ENCODE data around the gene GRID1. TPM values are rescaled to one million over a fixed set of nuclear protein-coding genes. Genes with fewer than 3 reads are reported as not detected.

Gene GRID1
- total and polyA plus RNA-seq, 4 donors, result 1.1 to 3.8 TPM; not detected in 2

DNA sequence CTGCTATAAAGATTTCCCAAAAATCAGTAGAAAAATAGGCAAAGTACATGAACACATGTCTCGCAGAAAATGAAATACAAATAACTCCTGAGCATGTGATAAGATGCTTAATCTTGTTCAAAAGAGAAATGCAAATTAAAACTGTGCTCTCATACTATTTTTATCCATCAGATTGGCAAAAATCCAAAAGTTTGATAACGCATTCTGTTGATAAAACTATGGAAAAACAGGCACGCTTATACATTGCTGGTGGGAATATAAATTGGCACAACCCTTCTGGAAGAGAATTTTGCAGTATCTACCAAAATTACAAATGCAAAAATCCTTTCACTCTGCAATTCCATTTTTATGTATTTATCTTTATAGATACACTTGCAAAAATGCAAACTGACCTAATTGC lies 315.0 kb downstream of the GRID1 start:
- DNase-seq, result no peak
- Histone ChIP-seq H3K27me3 (ENCODE audit: control insufficient read depth in 1 of 2, insufficient read depth in 2 of 2, low read length in 1 of 2) (no peaks in the 10 kb centered on the region), H3K27ac (ENCODE audit: low read depth in 1 of 2, low read length in 2 of 2) (no peak overlapping the region), H3K9me3 (ENCODE audit: control insufficient read depth, low read length) (peaks cover 3% of the 10 kb centered on the region), H3K4me1 (ENCODE audit: control insufficient read depth in 1 of 2, insufficient read depth in 2 of 2, low read length in 2 of 2) (no peaks in the 10 kb centered on the region), H3K4me3 (ENCODE audit: low read length in 2 of 2) (no peak overlapping the region), H3K36me3 (ENCODE audit: control insufficient read depth in 1 of 2, insufficient read depth in 2 of 2, low read length in 1 of 2) (no peaks in the 10 kb centered on the region)
- ATAC-seq (ENCODE audit: low FRiP score), result no peak
- 65 to 72% methylated on average over 3 of the region's 3 CpGs for WGBS, 2 donors
- intact Hi-C loops (cut with DNase I), result no loop called here

DNA sequence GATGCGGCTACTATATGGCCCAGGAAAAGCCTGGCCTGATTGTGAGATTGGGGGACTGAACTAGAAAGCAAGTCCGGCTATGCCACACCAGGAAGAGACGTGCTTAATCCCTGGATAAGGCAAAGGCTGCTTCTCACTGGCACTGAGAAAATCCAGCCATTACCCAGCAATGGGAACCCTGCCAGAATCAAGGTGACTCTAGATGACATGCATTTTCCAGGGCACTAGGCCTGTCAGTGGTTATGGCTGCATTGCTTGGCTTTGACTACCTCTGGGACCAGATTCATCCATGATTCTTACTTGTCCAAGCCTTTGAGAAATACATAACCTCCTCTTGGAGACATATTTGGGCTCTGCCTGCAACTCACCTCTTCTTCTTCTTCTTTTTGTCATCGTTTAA lies 317.2 kb downstream of the GRID1 start:
- ATAC-seq (ENCODE audit: low FRiP score) (no peak), DNase-seq (no peak)
- Histone ChIP-seq H3K27me3 (ENCODE audit: control insufficient read depth in 1 of 2, insufficient read depth in 2 of 2, low read length in 1 of 2) (no peaks in the 10 kb centered on the region), H3K36me3 (ENCODE audit: control insufficient read depth in 1 of 2, insufficient read depth in 2 of 2, low read length in 1 of 2) (no peaks in the 10 kb centered on the region), H3K27ac (ENCODE audit: low read depth in 1 of 2, low read length in 2 of 2) (no peak overlapping the region), H3K4me1 (ENCODE audit: control insufficient read depth in 1 of 2, insufficient read depth in 2 of 2, low read length in 2 of 2) (no peaks in the 10 kb centered on the region), H3K4me3 (ENCODE audit: low read length in 2 of 2) (no peak overlapping the region), H3K9me3 (ENCODE audit: control insufficient read depth, low read length) (peaks cover 1% of the 10 kb centered on the region)
- 94 to 96% methylated on average over 4 of the region's 4 CpGs for WGBS, 2 donors
- intact Hi-C loops (cut with DNase I), result no loop called here

DNA sequence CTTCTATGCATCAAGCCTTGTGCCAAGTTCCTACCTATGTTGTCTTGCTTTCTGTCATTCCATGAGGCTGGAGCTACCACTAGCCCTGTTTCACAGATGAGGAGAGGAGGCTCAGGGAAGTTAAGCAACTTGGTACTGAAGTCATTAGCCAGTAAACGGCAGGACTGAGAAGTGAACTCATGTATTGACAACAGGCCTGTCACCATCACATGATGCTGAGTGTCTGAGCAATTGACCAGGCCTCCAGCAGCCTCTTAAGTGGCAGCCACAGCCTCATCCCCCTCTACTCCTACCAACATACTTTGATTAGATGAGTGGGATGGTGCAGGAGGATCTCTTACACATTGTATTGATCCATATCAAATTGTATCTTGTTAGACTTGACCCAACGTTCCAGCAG lies 317.6 kb downstream of the GRID1 start:
- 92 to 97% methylated on average over 2 of the region's 2 CpGs for WGBS, 2 donors
- intact Hi-C loops (cut with DNase I), result no loop called here
- ATAC-seq (ENCODE audit: low FRiP score), result no peak

DNA sequence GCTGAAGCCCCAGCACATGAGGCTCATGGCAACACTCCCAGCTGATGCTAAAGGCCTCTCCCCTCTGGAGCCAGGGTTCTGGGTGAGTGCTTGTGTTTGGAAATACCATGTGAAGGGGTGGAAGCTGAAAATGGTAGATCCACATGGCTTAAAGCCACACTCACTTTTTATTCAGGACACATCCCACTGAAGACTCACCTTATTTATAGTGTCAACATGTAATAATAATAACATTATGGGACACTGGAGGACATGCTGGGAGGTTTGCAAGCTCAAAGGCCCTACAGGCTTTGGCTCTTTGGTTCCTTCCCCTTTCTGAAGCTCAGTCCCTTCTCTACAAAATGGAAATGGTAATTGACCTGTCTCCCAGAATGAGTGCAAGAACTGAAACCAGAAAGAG lies 318.0 kb downstream of the GRID1 start:
- DNase-seq, result no peak
- H3K4me3 ChIP-seq (ENCODE audit: low read length in 2 of 2), result no peak overlapping the region
- H3K9me3 ChIP-seq (ENCODE audit: control insufficient read depth, low read length), result peaks cover 1% of the 10 kb centered on the region
- ATAC-seq (ENCODE audit: low FRiP score), result no peak
- H3K4me1 ChIP-seq (ENCODE audit: control insufficient read depth in 1 of 2, insufficient read depth in 2 of 2, low read length in 2 of 2), result no peaks in the 10 kb centered on the region
- intact Hi-C loops (cut with DNase I), result no loop called here
- H3K27me3 ChIP-seq (ENCODE audit: control insufficient read depth in 1 of 2, insufficient read depth in 2 of 2, low read length in 1 of 2), result no peaks in the 10 kb centered on the region
- no peaks in the 10 kb centered on the region for H3K36me3 ChIP-seq (ENCODE audit: control insufficient read depth in 1 of 2, insufficient read depth in 2 of 2, low read length in 1 of 2)
- no peak overlapping the region for H3K27ac ChIP-seq (ENCODE audit: low read depth in 1 of 2, low read length in 2 of 2)

More for the DNA sequence above, 317.6 kb downstream of the GRID1 start:
- no peak overlapping the region for H3K27ac ChIP-seq (ENCODE audit: low read depth in 1 of 2, low read length in 2 of 2)
- DNase-seq, result no peak
- H3K27me3 ChIP-seq (ENCODE audit: control insufficient read depth in 1 of 2, insufficient read depth in 2 of 2, low read length in 1 of 2), result no peaks in the 10 kb centered on the region
- no peaks in the 10 kb centered on the region for H3K36me3 ChIP-seq (ENCODE audit: control insufficient read depth in 1 of 2, insufficient read depth in 2 of 2, low read length in 1 of 2)
- no peak overlapping the region for H3K4me3 ChIP-seq (ENCODE audit: low read length in 2 of 2)
- H3K4me1 ChIP-seq (ENCODE audit: control insufficient read depth in 1 of 2, insufficient read depth in 2 of 2, low read length in 2 of 2), result no peaks in the 10 kb centered on the region
- peaks cover 1% of the 10 kb centered on the region for H3K9me3 ChIP-seq (ENCODE audit: control insufficient read depth, low read length)

DNA sequence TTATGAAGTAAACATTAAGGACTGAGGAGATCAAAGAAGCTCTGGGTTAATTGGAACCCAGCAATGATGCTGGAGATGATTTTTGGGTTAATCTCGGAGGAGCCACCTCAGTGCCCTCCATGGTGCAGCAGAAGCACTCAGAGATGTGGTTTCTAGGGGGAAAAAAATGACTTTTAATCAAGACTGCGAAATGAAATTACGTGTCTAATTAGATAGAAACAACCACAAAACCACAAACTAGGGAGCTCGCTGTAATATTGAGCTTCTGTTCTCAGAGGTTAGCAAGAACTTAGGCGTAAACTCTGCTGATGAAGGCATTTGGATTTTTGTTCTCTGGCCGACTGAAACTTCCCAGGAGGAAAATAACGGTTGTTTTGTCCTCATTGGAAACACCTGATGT lies 319.0 kb downstream of the GRID1 start:
- WGBS, 2 donors, result 91 to 92% methylated on average over 7 of the region's 7 CpGs
- peaks cover 1% of the 10 kb centered on the region for H3K9me3 ChIP-seq (ENCODE audit: control insufficient read depth, low read length)
- intact Hi-C loops (cut with DNase I), result no loop called here

DNA sequence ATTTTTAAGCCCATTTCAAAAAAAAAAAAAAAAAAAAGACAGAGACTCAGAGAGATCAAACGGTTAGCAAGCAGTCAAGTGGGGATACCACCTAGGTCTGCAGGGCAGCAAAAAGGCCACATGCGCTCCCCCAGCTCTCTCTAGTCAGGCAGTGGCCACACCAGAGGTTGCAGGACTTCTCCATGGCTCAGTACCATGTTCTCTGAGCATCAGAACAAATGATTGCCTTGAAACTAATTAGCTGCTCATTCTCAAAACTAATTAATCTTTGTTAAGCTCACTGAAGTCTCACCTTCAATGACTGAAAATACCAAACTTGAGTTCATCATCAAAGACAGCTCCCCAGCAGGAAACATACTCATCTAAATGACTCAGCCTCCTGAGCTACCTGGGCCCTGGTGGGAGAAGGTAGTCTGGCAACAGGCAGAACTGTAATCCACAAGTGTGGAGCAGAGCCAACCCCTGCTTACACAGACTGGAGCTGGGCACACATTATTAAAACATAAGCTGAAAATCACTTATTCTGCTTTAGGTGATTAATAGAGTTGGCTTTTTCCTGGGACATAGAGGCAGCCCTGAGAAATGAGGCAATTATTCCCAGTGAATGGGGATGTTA lies 319.6 kb downstream of the GRID1 start:
- no peaks in the 10 kb centered on the region for H3K36me3 ChIP-seq (ENCODE audit: control insufficient read depth in 1 of 2, insufficient read depth in 2 of 2, low read length in 1 of 2)
- peaks cover 1% of the 10 kb centered on the region for H3K9me3 ChIP-seq (ENCODE audit: control insufficient read depth, low read length)
- H3K27me3 ChIP-seq (ENCODE audit: control insufficient read depth in 1 of 2, insufficient read depth in 2 of 2, low read length in 1 of 2), result no peaks in the 10 kb centered on the region
- H3K4me3 ChIP-seq (ENCODE audit: low read length in 2 of 2), result no peak overlapping the region
- DNase-seq, result no peak
- H3K4me1 ChIP-seq (ENCODE audit: control insufficient read depth in 1 of 2, insufficient read depth in 2 of 2, low read length in 2 of 2), result no peaks in the 10 kb centered on the region
- ATAC-seq (ENCODE audit: low FRiP score), result no peak
- 83 to 89% methylated on average over 2 of the region's 2 CpGs for WGBS, 2 donors
- intact Hi-C loops (cut with DNase I), result no loop called here
- H3K27ac ChIP-seq (ENCODE audit: low read depth in 1 of 2, low read length in 2 of 2), result no peak overlapping the region

More for the DNA sequence above, 319.0 kb downstream of the GRID1 start:
- no peak overlapping the region for H3K27ac ChIP-seq (ENCODE audit: low read depth in 1 of 2, low read length in 2 of 2)
- DNase-seq, result no peak
- H3K27me3 ChIP-seq (ENCODE audit: control insufficient read depth in 1 of 2, insufficient read depth in 2 of 2, low read length in 1 of 2), result no peaks in the 10 kb centered on the region
- ATAC-seq (ENCODE audit: low FRiP score), result no peak
- H3K4me1 ChIP-seq (ENCODE audit: control insufficient read depth in 1 of 2, insufficient read depth in 2 of 2, low read length in 2 of 2), result no peaks in the 10 kb centered on the region
- H3K4me3 ChIP-seq (ENCODE audit: low read length in 2 of 2), result no peak overlapping the region
- no peaks in the 10 kb centered on the region for H3K36me3 ChIP-seq (ENCODE audit: control insufficient read depth in 1 of 2, insufficient read depth in 2 of 2, low read length in 1 of 2)

DNA sequence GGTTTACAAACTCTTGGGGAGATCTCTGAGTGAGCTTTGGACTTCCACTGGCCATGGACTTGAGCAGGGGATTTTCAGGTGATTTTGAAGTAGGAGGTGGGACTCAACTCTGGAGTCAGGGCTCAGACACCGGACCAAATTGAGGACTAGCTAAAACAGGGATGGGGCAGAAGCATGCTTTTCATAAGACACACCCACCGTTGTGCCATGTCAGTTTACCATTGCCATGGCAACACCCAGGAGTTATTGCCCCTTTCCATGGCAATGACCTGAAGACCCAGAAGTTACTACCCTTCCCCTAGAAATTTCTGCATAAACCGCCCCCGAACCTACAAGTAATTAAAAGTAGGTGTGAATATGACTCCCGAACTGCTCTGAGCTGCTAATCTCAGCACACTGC lies 320.7 kb downstream of the GRID1 start:
- H3K9me3 ChIP-seq (ENCODE audit: control insufficient read depth, low read length), result peaks cover 1% of the 10 kb centered on the region
- no peaks in the 10 kb centered on the region for H3K4me1 ChIP-seq (ENCODE audit: control insufficient read depth in 1 of 2, insufficient read depth in 2 of 2, low read length in 2 of 2)
- intact Hi-C loops (cut with DNase I), result no loop called here
- H3K36me3 ChIP-seq (ENCODE audit: control insufficient read depth in 1 of 2, insufficient read depth in 2 of 2, low read length in 1 of 2), result no peaks in the 10 kb centered on the region
- H3K27me3 ChIP-seq (ENCODE audit: control insufficient read depth in 1 of 2, insufficient read depth in 2 of 2, low read length in 1 of 2), result no peaks in the 10 kb centered on the region
- no peak overlapping the region for H3K27ac ChIP-seq (ENCODE audit: low read depth in 1 of 2, low read length in 2 of 2)
- no peak for DNase-seq
- H3K4me3 ChIP-seq (ENCODE audit: low read length in 2 of 2), result no peak overlapping the region
- 88 to 93% methylated on average over 5 of the region's 5 CpGs for WGBS, 2 donors
- ATAC-seq (ENCODE audit: low FRiP score), result no peak

DNA sequence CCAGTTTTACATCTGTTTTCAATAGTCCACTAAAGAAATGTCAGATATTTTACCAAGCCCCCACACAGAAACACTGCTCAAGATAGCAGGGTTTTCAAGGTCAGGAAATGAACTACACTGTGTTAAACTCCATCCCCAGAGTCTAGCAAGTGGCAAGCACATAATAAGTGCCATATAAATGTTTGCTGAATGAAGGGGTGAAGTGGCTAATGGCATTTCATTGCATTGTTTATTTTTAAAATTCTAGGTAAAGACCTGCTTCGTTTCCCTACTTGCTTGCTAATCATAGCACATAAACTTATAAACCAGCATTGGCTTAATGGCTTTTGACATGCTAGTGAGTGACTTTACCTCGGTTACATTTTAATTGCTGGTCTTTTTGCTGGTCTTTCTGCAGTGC lies 322.6 kb downstream of the GRID1 start:
- H3K4me3 ChIP-seq (ENCODE audit: low read length in 2 of 2), result no peak overlapping the region
- H3K36me3 ChIP-seq (ENCODE audit: control insufficient read depth in 1 of 2, insufficient read depth in 2 of 2, low read length in 1 of 2), result no peaks in the 10 kb centered on the region
- H3K9me3 ChIP-seq (ENCODE audit: control insufficient read depth, low read length), result no peaks in the 10 kb centered on the region
- WGBS, 2 donors, result 74 to 79% methylated on average over 2 of the region's 2 CpGs
- no peaks in the 10 kb centered on the region for H3K4me1 ChIP-seq (ENCODE audit: control insufficient read depth in 1 of 2, insufficient read depth in 2 of 2, low read length in 2 of 2)
- no peak for ATAC-seq (ENCODE audit: low FRiP score)
- H3K27me3 ChIP-seq (ENCODE audit: control insufficient read depth in 1 of 2, insufficient read depth in 2 of 2, low read length in 1 of 2), result no peaks in the 10 kb centered on the region
- DNase-seq, result no peak
- H3K27ac ChIP-seq (ENCODE audit: low read depth in 1 of 2, low read length in 2 of 2), result no peak overlapping the region
- intact Hi-C loops (cut with DNase I), result no loop called here

DNA sequence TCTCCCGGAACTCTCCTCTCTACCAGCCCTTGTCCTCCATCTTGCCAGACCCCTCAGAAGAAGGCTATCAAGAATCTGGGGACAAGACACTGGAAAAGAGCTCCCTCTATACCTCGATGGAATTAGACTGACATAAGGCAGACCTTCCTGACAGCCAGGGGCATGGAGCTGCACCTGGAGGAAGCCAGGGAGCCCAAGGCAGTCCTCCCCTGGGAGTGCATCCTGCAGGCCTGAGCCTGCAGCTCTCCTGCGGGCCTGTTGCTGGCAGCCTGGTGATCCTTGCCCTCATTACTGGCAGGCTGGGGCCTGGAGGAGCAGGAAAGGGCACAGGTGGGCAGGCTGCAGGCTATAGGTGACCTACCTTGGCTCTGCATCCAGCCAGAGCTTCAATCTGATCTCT lies 323.4 kb downstream of the GRID1 start:
- no peak overlapping the region for H3K27ac ChIP-seq (ENCODE audit: low read depth in 1 of 2, low read length in 2 of 2)
- 76% methylated on average over 3 of the region's 3 CpGs for WGBS, 2 donors
- no peaks in the 10 kb centered on the region for H3K36me3 ChIP-seq (ENCODE audit: control insufficient read depth in 1 of 2, insufficient read depth in 2 of 2, low read length in 1 of 2)
- ATAC-seq (ENCODE audit: low FRiP score) (no peak), DNase-seq (no peak)
- no peak overlapping the region for H3K4me3 ChIP-seq (ENCODE audit: low read length in 2 of 2)
- no peaks in the 10 kb centered on the region for H3K27me3 ChIP-seq (ENCODE audit: control insufficient read depth in 1 of 2, insufficient read depth in 2 of 2, low read length in 1 of 2)
- no peaks in the 10 kb centered on the region for H3K4me1 ChIP-seq (ENCODE audit: control insufficient read depth in 1 of 2, insufficient read depth in 2 of 2, low read length in 2 of 2)
- intact Hi-C loops (cut with DNase I), result no loop called here
- H3K9me3 ChIP-seq (ENCODE audit: control insufficient read depth, low read length), result no peaks in the 10 kb centered on the region
